WTC11 (cell line): Measurements from ENCODE around the gene EWSR1. TPM values are rescaled to one million over a fixed set of nuclear protein-coding genes. Genes with fewer than 3 reads are reported as not detected.

Source experiments
- ATAC-seq: fragments of 200-7000 bp; cut with Tn5 transposase; 2 replicates; pipeline ENCODE4 v1.10.0; 2021; ENCODE audit warnings: mild to moderate bottlenecking, moderate library complexity
- CTCF ChIA-PET: fragments of 300-600 bp; sonication (Branson Sonifier 250); formaldehyde crosslinking; loops from one replicate; lab custom pipeline; 2021; ENCODE audit warnings: antibody characterized with exemption; lab: Charles Lee
- POLR2A ChIA-PET: fragments of 350-600 bp; sonication (Branson Sonifier 250); formaldehyde crosslinking; loops from one replicate; lab custom pipeline; 2021; ENCODE audit warnings: antibody characterized with exemption; lab: Charles Lee
- DNase-seq: peaks from one replicate; pipeline ENCODE4 v3.0.0; 2021; ENCODE audit warnings: low spot score
- H3K27ac Mint-ChIP-seq: 2 replicates; pipeline ENCODE4 v1.8.0; 2021; ENCODE audit warnings: mixed read lengths
- H3K27me3 Mint-ChIP-seq: 2 replicates; pipeline ENCODE4 v1.8.0; 2021; ENCODE audit warnings: low read depth, mild to moderate bottlenecking, moderate library complexity, mixed read lengths
- H3K36me3 Mint-ChIP-seq: 2 replicates; pipeline ENCODE4 v1.8.0; 2021; ENCODE audit warnings: mixed read lengths
- H3K4me1 Mint-ChIP-seq: 2 replicates; pipeline ENCODE4 v1.8.0; 2022; ENCODE audit warnings: mixed read lengths
- H3K4me3 Mint-ChIP-seq: 2 replicates; pipeline ENCODE4 v1.8.0; 2021; ENCODE audit warnings: mild to moderate bottlenecking, moderate library complexity, mixed read lengths
- H3K9me3 Mint-ChIP-seq: 2 replicates; pipeline ENCODE4 v1.8.0; 2021; ENCODE audit warnings: mixed read lengths
- ESRRA ChIP-seq: sonication (generic); formaldehyde crosslinking; IDR thresholded peaks from 2 replicates; pipeline ENCODE4 v1.8.1; 2022; ENCODE audit warnings: mild to moderate bottlenecking, missing genetic modification reagents, borderline replicate concordance
- FOXP1 ChIP-seq: sonication (generic); formaldehyde crosslinking; IDR thresholded peaks from 2 replicates; pipeline ENCODE4 v1.8.0; 2022; ENCODE audit warnings: missing genetic modification reagents, mild to moderate bottlenecking, moderate library complexity, borderline replicate concordance
- MXD4 ChIP-seq: fragments of 250-450 bp; sonication (Bioruptor Pico); IDR thresholded peaks from 2 replicates; pipeline ENCODE4 v1.8.0; 2021; ENCODE audit warnings: mild to moderate bottlenecking, moderate library complexity, borderline replicate concordance
- NFE2L1 ChIP-seq: sonication (generic); formaldehyde crosslinking; IDR thresholded peaks from 2 replicates; pipeline ENCODE4 v1.8.1; 2023; ENCODE audit warnings: missing genetic modification reagents
- SMAD4 ChIP-seq: sonication (generic); formaldehyde crosslinking; IDR thresholded peaks from 2 replicates; pipeline ENCODE4 v1.8.0; 2022; ENCODE audit warnings: mild to moderate bottlenecking, missing genetic modification reagents
- TCF7 ChIP-seq: sonication (generic); formaldehyde crosslinking; IDR thresholded peaks from 2 replicates; pipeline ENCODE4 v1.8.0; 2022; ENCODE audit warnings: mild to moderate bottlenecking, low read depth, missing genetic modification reagents, moderate library complexity
- TEAD1 ChIP-seq: sonication (generic); formaldehyde crosslinking; IDR thresholded peaks from 2 replicates; pipeline ENCODE4 v1.8.0; 2022; ENCODE audit warnings: mild to moderate bottlenecking, missing genetic modification reagents
- TEAD4 ChIP-seq: sonication (generic); formaldehyde crosslinking; IDR thresholded peaks from 2 replicates; pipeline ENCODE4 v1.8.0; 2022; ENCODE audit warnings: mild to moderate bottlenecking, missing genetic modification reagents
- ZNF138 ChIP-seq: sonication (generic); formaldehyde crosslinking; conservative IDR thresholded peaks from 2 replicates; pipeline ENCODE4 v1.8.1; 2022; ENCODE audit warnings: mild to moderate bottlenecking, moderate library complexity, missing genetic modification reagents
- ZNF423 ChIP-seq: fragments of 250-450 bp; sonication (Bioruptor Pico); IDR thresholded peaks from 2 replicates; pipeline ENCODE4 v2.1.2; 2022; ENCODE audit warnings: mild to moderate bottlenecking, moderate library complexity
- total RNA-seq: library from RNA; stranded (reverse); gene quantifications from 3 replicates; pipeline ENCODE4 v1.2.3, GENCODE V29; 2021
- TF ChIP-seq, protein P1 (sequence below): sonication (generic); formaldehyde crosslinking; IDR thresholded peaks from 2 replicates; pipeline ENCODE4 v1.8.1; 2023; ENCODE audit warnings: mild to moderate bottlenecking, missing genetic modification reagents, moderate library complexity
- TF ChIP-seq, protein P2 (sequence below): sonication (generic); formaldehyde crosslinking; IDR thresholded peaks from 2 replicates; pipeline ENCODE4 v1.8.0; 2022; ENCODE audit warnings: mild to moderate bottlenecking, missing genetic modification reagents
- TF ChIP-seq, protein P3 (sequence below): sonication (generic); formaldehyde crosslinking; IDR thresholded peaks from 2 replicates; pipeline ENCODE4 v1.8.0; 2022; ENCODE audit warnings: mild to moderate bottlenecking, missing genetic modification reagents
- TF ChIP-seq, protein P4 (sequence below): sonication (generic); formaldehyde crosslinking; IDR thresholded peaks from 2 replicates; pipeline ENCODE4 v1.8.1; 2022; ENCODE audit warnings: mild to moderate bottlenecking, missing genetic modification reagents, moderate library complexity, borderline replicate concordance
- TF ChIP-seq, protein P5 (sequence below): fragments of 200-600 bp; IDR thresholded peaks from 2 replicates; pipeline ENCODE4 v1.8.0; 2022; ENCODE audit warnings: antibody characterized with exemption
- TF ChIP-seq, protein P6 (sequence below): fragments of 250-450 bp; sonication (Bioruptor Pico); conservative IDR thresholded peaks from 2 replicates; pipeline ENCODE4 v1.9.0; 2021; ENCODE audit warnings: mild to moderate bottlenecking
- TF ChIP-seq, protein P7 (sequence below): fragments of 250-450 bp; sonication (Bioruptor Pico); IDR thresholded peaks from 2 replicates; pipeline ENCODE4 v1.9.0; 2021; ENCODE audit warnings: mild to moderate bottlenecking
- TF ChIP-seq, protein P8 (sequence below): sonication (generic); formaldehyde crosslinking; IDR thresholded peaks from 2 replicates; pipeline ENCODE4 v1.8.0; 2023; ENCODE audit warnings: missing genetic modification reagents
- TF ChIP-seq, protein P9 (sequence below): sonication (generic); formaldehyde crosslinking; IDR thresholded peaks from 2 replicates; pipeline ENCODE4 v1.8.0; 2022; ENCODE audit warnings: mild to moderate bottlenecking, missing genetic modification reagents

EWSR1 gene
- total RNA-seq, 1 experiment from 2014 or later: 377 TPM

DNA sequence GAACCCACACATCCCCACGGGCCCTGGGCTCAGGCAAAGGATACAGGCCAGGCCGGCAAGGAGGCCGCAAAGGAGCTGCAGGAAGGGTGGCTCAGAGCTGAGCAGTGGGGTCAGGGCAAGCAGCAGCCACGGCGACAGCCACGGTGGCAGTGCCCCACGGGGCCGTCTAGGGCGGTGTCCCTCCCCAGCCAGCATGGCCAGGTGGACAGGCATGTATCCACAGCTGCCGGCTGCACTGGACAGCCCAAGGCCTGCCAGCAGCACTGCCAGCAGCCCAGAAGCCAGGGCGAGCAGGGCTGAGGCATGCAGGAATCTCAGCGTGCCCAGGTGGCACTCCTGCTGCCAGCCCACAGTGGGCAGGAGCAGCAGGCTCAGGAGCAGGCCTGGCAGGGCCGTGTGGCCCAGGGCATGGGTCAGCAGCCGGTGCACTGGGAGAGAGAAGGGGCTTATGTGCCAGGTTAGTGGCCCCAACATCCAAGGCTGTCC, 4.2 kb upstream of the EWSR1 start:
- Mint-ChIP-seq H3K27me3 (peaks cover 4% of the 10 kb centered on the region), H3K4me3 (no peak overlapping the region), H3K9me3 (no peaks in the 10 kb centered on the region), H3K4me1 (peaks cover 9% of the 10 kb centered on the region), H3K36me3 (peaks cover 13% of the 10 kb centered on the region), H3K27ac (no peak overlapping the region)
- POLR2A ChIA-PET: no interaction called here
- CTCF ChIA-PET: no interaction called here
- DNase-seq (no peak), ATAC-seq (no peak)
- TF ChIP-seq, protein P1, sequence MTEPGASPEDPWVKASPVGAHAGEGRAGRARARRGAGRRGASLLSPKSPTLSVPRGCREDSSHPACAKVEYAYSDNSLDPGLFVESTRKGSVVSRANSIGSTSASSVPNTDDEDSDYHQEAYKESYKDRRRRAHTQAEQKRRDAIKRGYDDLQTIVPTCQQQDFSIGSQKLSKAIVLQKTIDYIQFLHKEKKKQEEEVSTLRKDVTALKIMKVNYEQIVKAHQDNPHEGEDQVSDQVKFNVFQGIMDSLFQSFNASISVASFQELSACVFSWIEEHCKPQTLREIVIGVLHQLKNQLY (CRISPR knock-in tag): no peak
- TF ChIP-seq, protein P2, sequence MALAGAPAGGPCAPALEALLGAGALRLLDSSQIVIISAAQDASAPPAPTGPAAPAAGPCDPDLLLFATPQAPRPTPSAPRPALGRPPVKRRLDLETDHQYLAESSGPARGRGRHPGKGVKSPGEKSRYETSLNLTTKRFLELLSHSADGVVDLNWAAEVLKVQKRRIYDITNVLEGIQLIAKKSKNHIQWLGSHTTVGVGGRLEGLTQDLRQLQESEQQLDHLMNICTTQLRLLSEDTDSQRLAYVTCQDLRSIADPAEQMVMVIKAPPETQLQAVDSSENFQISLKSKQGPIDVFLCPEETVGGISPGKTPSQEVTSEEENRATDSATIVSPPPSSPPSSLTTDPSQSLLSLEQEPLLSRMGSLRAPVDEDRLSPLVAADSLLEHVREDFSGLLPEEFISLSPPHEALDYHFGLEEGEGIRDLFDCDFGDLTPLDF (CRISPR knock-in tag): no peak

DNA sequence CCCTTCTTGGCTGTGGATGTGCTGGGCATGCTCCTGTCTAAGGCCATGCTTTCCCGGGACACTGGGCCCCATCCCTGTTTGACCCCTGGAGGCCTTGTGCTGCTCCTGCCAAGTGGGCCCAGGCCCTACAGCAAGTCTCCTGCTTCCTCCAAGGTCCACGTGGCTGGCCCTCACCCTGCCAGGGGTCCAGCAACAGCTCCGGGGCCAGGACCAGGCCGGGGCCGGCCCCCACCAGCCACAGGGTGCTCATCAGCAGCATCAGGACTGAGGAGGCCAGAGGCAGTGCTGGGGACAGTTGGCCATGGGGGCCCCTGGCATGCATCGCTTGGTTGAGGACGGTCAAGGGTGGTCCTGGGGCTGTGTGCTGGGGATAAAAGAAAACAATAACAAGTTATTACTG, 2.8 kb upstream of the EWSR1 start:
- H3K27ac Mint-ChIP-seq: no peak overlapping the region
- ChIA-PET CTCF (no interaction called here), POLR2A (no interaction called here)
- TF ChIP-seq NFE2L1 (CRISPR knock-in tag) (no peak), TCF7 (CRISPR knock-in tag) (no peak)
- TF ChIP-seq, protein P3, sequence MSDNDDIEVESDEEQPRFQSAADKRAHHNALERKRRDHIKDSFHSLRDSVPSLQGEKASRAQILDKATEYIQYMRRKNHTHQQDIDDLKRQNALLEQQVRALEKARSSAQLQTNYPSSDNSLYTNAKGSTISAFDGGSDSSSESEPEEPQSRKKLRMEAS (CRISPR knock-in tag): no peak
- TF ChIP-seq, protein P4, sequence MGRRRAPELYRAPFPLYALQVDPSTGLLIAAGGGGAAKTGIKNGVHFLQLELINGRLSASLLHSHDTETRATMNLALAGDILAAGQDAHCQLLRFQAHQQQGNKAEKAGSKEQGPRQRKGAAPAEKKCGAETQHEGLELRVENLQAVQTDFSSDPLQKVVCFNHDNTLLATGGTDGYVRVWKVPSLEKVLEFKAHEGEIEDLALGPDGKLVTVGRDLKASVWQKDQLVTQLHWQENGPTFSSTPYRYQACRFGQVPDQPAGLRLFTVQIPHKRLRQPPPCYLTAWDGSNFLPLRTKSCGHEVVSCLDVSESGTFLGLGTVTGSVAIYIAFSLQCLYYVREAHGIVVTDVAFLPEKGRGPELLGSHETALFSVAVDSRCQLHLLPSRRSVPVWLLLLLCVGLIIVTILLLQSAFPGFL (CRISPR knock-in tag): no peak
- no peak overlapping the region for H3K4me3 Mint-ChIP-seq
- H3K4me1 Mint-ChIP-seq: peaks cover 21% of the 10 kb centered on the region
- no peak for ATAC-seq
- no peaks in the 10 kb centered on the region for H3K9me3 Mint-ChIP-seq
- peaks cover 25% of the 10 kb centered on the region for H3K36me3 Mint-ChIP-seq
- no peak for DNase-seq
- peaks cover 4% of the 10 kb centered on the region for H3K27me3 Mint-ChIP-seq

DNA sequence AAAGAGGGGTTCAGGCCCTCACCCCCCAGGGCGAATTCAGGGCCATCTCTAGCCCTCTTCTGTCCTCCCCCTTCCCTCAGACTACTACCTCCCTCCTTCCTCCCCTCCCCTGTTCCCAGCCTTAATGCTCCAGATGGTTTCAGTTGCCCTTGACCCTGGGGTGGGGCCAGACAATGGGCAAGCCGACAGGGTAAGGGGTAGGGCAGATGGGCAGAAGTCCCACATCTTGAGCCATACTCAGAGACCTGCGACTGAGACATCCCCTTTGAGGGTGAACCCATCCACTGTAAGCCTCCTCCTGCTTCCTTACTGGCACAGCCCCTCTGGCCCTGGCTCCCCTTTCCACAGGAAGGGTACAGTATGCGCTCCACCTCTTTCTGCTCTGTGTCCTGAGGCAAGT, 2.1 kb upstream of the EWSR1 start:
- ATAC-seq: no peak
- DNase-seq: no peak
- Mint-ChIP-seq H3K27ac (peak overlapping the region; percentile 73), H3K27me3 (peaks cover 4% of the 10 kb centered on the region), H3K4me1 (peaks cover 27% of the 10 kb centered on the region), H3K36me3 (peaks cover 30% of the 10 kb centered on the region), H3K9me3 (no peaks in the 10 kb centered on the region), H3K4me3 (peak overlapping the region; percentile 85)
- CTCF ChIA-PET: interaction anchor here (1.2 to 1.5 kb wide), 3 partner anchors 20 to 112 kb away, joined by 4 to 10 read pairs (median 7); no protein-coding TSS in a partner anchor
- POLR2A ChIA-PET: interaction anchor here (1.3 kb wide), 1 partner anchor 60 kb away, joined by 6 read pairs; the partner anchor contains the start of gene EMID1
- TF ChIP-seq ZNF138 (CRISPR knock-in tag) (no peak), MXD4 (CRISPR knock-in tag) (no peak), TEAD4 (CRISPR knock-in tag) (no peak), SMAD4 (CRISPR knock-in tag) (no peak), ZNF423 (CRISPR knock-in tag) (no peak), ESRRA (CRISPR knock-in tag) (no peak), FOXP1 (CRISPR knock-in tag) (no peak), TEAD1 (CRISPR knock-in tag) (no peak)
- TF ChIP-seq, protein P5, sequence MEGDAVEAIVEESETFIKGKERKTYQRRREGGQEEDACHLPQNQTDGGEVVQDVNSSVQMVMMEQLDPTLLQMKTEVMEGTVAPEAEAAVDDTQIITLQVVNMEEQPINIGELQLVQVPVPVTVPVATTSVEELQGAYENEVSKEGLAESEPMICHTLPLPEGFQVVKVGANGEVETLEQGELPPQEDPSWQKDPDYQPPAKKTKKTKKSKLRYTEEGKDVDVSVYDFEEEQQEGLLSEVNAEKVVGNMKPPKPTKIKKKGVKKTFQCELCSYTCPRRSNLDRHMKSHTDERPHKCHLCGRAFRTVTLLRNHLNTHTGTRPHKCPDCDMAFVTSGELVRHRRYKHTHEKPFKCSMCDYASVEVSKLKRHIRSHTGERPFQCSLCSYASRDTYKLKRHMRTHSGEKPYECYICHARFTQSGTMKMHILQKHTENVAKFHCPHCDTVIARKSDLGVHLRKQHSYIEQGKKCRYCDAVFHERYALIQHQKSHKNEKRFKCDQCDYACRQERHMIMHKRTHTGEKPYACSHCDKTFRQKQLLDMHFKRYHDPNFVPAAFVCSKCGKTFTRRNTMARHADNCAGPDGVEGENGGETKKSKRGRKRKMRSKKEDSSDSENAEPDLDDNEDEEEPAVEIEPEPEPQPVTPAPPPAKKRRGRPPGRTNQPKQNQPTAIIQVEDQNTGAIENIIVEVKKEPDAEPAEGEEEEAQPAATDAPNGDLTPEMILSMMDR: no peak
- TF ChIP-seq, protein P6, sequence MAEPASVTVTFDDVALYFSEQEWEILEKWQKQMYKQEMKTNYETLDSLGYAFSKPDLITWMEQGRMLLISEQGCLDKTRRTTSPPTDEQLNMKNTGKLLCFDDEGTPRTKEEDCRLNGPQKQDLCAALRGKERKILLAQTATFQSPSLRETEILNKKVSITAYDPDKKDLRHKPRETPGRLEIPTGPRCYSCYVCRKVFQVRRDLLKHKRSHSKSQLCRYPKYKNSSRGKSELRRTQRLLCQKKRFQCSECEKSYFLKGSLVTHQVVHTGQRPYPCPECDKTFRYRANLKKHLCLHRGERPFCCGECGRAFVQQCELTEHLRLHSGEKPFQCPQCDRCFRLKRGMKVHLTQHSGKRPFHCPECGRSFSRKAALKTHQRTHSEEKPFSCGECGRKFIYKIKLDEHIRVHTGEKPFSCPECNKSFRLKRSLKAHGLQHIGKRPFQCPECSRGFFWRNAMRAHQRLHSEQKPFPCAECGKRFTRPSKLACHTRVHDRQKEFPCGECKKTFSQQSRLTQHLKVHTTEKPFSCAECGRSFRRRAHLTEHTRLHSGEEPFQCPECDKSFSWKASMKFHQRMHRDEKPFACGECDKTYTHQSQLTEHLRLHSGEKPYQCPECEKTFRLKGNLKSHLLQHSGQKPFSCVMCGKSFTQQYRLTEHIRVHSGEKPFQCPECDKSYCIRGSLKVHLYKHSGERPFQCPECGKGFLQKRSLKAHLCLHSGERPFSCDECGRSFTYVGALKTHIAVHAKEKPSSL: no peak
- TF ChIP-seq, protein P7, sequence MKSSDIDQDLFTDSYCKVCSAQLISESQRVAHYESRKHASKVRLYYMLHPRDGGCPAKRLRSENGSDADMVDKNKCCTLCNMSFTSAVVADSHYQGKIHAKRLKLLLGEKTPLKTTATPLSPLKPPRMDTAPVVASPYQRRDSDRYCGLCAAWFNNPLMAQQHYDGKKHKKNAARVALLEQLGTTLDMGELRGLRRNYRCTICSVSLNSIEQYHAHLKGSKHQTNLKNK (CRISPR knock-in tag): no peak
- TF ChIP-seq, protein P8, sequence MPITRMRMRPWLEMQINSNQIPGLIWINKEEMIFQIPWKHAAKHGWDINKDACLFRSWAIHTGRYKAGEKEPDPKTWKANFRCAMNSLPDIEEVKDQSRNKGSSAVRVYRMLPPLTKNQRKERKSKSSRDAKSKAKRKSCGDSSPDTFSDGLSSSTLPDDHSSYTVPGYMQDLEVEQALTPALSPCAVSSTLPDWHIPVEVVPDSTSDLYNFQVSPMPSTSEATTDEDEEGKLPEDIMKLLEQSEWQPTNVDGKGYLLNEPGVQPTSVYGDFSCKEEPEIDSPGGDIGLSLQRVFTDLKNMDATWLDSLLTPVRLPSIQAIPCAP (CRISPR knock-in tag): no peak
- TF ChIP-seq, protein P9, sequence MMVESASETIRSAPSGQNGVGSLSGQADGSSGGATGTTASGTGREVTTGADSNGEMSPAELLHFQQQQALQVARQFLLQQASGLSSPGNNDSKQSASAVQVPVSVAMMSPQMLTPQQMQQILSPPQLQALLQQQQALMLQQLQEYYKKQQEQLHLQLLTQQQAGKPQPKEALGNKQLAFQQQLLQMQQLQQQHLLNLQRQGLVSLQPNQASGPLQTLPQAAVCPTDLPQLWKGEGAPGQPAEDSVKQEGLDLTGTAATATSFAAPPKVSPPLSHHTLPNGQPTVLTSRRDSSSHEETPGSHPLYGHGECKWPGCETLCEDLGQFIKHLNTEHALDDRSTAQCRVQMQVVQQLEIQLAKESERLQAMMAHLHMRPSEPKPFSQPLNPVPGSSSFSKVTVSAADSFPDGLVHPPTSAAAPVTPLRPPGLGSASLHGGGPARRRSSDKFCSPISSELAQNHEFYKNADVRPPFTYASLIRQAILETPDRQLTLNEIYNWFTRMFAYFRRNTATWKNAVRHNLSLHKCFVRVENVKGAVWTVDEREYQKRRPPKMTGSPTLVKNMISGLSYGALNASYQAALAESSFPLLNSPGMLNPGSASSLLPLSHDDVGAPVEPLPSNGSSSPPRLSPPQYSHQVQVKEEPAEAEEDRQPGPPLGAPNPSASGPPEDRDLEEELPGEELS: no peak
